ENCODE results near the gene RAG1.

Gene RAG1

DNA sequence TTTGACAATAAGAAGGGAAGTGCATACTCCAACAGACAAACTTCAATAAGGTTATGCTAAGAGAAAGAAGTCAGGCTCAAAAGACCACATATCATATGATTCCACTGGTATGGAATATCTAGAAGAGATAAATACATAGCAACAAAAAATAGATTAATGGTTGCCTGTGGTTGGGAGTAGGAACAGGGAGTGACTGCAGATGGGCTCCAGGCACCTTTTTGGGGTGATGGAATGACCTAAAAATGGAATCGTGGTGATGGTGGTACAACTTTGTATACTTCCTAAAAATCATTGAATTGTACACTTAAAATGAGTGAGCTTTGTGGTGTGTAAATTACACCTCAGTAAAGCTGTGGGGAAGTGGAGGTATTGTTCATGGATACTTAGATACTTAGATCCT is 59.2 kb downstream of the RAG1 start:
- H3K4me3 ChIP-seq (ENCODE audit: low read depth, low read length) = no peak overlapping the region
- no peak for TF ChIP-seq CTCF (IDR thresholded peaks at IDR 0.05; ENCODE audit: borderline replicate concordance, insufficient read depth, low read depth, low read length)

DNA sequence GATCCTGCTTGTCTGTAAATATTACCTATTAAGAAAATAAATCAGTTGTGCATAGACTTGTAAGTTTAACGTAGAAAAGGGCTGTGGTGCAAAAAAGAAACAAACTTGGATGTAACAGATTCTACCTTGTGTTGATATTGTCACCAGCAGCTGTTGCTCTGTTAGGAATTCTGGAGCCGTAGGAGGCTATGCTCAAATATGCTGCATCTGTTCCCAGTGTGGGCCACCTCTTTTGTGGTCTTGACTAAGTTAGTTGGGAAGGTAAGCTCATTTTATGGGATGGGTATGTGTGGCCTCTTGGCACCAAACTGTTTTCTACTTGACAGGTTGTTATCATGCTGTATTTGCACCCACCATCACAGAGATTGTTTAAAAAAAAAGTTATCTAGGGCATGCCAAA is 59.7 kb downstream of the RAG1 start:
- TF ChIP-seq CTCF (IDR thresholded peaks at IDR 0.05; ENCODE audit: borderline replicate concordance, insufficient read depth, low read depth, low read length) = no peak
- no peak overlapping the region for H3K4me3 ChIP-seq (ENCODE audit: low read depth, low read length)

GRCh38 chr11:36628141-36628540 is 60.3 kb downstream of the RAG1 start:
- TF ChIP-seq CTCF (IDR thresholded peaks at IDR 0.05; ENCODE audit: borderline replicate concordance, insufficient read depth, low read depth, low read length) = no peak
- no peak overlapping the region for H3K4me3 ChIP-seq (ENCODE audit: low read depth, low read length)

DNA sequence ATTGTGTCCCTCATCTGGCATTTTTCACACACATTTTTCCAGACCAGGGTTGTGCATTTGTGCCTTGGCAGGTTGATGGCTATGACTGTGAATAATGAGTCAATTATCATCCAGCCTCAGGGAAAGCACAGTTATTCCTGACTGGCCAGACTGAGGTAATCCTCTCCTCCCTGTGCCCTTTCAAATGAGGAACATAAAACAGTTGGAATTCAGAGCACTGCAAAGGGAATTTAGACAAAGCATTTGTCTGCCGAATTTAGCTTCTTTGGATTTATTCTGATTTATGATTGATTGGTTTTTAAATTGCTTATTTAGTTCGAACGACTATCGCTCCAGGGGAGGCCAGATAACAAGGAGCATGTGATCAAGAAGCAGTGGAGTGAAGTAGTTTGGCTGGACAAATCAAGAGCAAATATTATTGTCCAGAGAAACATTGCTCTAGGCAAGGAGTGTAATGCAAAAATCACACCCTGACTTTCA is 61.0 kb downstream of the RAG1 start:
- TF ChIP-seq CTCF (IDR thresholded peaks at IDR 0.05; ENCODE audit: borderline replicate concordance, insufficient read depth, low read depth, low read length) = no peak
- H3K4me3 ChIP-seq (ENCODE audit: low read depth, low read length) = no peak overlapping the region
